IPS-18c (cell line): ENCODE data around the gene GRHL1.
"Not testable (repeated sequence)": the region's sequence is repeated elsewhere in the genome, so short reads cannot be mapped to it uniquely, and the experiment has no call there.

Experiments
- H3K4me3 ChIP-seq: 2 replicates; pipeline ENCODE4 v1.7.0; 2013; ENCODE audit warnings: low read depth, mild to moderate bottlenecking, low read length, moderate library complexity; ENCODE audit not compliant: insufficient read depth
- H3K9me3 ChIP-seq: one replicate; pipeline ENCODE4 v1.6.1; 2013; ENCODE audit warnings: mild to moderate bottlenecking, low read length, moderate library complexity; ENCODE audit not compliant: control insufficient read depth, insufficient read depth

GRHL1 gene, protein sequence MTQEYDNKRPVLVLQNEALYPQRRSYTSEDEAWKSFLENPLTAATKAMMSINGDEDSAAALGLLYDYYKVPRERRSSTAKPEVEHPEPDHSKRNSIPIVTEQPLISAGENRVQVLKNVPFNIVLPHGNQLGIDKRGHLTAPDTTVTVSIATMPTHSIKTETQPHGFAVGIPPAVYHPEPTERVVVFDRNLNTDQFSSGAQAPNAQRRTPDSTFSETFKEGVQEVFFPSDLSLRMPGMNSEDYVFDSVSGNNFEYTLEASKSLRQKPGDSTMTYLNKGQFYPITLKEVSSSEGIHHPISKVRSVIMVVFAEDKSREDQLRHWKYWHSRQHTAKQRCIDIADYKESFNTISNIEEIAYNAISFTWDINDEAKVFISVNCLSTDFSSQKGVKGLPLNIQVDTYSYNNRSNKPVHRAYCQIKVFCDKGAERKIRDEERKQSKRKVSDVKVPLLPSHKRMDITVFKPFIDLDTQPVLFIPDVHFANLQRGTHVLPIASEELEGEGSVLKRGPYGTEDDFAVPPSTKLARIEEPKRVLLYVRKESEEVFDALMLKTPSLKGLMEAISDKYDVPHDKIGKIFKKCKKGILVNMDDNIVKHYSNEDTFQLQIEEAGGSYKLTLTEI

DNA sequence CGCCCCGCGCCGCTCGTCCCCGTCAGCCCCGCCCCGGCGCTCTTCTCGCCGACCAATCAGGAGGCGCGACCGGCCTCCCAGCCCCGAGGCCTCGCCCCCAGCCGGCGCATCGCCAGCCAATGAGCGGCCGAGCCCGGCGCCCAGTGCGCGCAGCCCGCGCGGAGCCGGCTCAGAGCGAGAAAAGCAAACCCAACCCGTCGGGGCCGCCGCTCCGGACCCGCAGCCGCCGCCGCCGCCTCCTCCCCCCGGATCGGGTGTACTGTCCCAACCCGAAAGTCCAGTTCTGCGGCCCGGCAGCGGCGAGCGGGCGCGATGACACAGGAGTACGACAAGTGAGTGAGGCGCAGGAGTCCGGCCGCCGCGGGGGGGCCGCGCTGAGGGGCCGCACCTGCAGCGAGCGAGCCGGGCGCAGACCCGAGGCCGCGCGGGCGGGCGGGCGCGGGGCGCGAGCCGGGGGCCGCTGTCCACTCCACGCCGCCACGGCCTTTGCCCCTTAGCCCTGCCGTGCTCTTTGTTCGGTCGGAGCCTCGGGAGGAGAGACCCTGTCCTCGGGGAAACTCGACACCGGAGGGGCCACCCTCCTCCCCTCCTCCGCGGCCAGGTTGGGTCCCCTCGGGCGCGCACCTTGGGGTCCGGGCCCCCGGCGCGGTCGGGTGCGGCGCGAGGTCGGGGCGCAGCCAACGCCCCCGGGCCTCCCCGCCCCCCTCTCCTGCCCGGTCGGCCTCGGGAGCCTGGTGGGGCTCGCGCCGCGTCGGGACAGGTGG is at the start of gene GRHL1:
TSS of gene GRHL1 (plus strand) at position 172 of the 764 bp plus-strand sequence. CDS start at position 313, 141 bp downstream.
- Histone ChIP-seq H3K9me3 (peaks cover 2% of the 10 kb centered on the region), H3K4me3 (peak within 1 kb of the TSS; percentile 73)

DNA sequence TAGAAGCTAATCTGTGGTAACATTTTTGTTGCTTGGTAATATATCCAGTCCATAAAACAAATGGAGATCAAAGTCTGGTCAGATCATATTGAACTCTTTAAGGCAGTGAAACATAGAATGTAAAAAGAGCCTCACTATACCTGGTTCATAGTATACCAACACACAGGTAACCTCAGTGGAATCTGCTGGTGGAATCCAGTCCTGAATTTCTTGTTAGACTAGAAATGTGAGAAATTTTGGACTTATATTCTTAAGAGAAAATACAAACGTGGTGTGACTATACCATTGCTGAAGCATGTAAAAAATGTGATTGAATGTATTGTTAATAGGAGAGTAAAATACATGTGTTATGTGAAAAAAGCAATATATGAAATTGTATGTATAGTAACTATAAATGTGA is 46.1 kb upstream of the GRHL1 start:
- Histone ChIP-seq H3K9me3 (no peaks in the 10 kb centered on the region), H3K4me3 (no peak overlapping the region)

DNA sequence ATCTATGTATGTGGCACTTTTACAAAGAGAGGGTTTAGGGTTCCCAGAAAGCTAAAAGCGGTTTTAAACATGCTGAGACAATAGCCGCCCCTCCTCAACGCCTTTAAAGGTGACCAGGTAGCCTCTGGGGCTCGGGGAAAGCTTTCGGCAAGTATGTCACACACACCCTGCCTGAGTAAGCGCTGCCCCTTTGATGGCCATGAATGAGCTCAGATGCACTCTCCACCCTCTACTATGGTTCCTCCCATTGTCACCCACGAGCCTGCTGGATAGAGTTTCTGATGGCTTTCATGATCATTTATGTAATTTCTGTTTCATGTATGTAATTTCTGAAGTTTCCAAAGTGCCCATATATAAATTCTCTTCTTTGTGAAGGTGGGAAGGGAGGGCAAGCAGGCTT is 44.1 kb upstream of the GRHL1 start:
- Histone ChIP-seq H3K4me3 (no peak overlapping the region), H3K9me3 (no peaks in the 10 kb centered on the region)

DNA sequence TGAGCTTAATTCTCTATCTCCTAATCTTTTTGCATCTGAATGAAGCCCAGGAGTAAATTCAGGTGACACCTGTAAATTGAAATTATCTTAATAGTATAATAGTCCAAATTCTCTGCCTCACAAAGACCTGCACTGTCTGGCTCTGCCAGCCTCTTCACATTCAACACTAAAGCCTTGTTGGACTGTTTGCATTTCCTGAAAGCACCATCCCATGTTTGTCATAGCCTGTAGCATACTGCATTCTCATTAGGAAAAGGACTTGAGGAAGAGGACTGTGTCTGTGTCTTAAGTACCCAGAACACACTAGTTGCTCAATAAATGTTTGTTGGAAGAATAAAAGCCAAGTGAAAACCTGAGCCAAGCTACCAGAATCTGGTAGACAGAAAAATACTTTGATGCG is 42.9 kb upstream of the GRHL1 start:
- Histone ChIP-seq H3K9me3 (no peaks in the 10 kb centered on the region), H3K4me3 (no peak overlapping the region)

DNA sequence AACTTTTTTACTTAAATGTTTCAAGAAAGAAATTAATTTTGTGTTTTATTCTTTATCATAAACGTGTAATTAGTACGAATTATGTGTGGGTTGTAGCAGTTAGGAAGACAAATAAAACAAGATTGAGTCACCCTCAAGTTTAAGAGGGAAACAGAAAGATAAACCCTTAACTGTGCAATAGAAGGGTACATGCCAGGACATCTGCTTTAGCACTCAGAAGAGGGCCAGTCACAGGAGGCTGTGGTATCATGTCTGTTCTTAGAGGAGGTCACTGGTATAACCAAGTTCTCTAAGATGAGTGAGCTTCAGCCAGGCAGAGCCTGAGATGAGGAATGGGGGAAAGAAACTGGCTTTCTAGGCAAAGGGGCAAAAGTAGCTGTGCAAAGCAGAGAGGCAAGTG is 42.4 kb upstream of the GRHL1 start:
- no peaks in the 10 kb centered on the region for H3K9me3 ChIP-seq
- no peak overlapping the region for H3K4me3 ChIP-seq

DNA sequence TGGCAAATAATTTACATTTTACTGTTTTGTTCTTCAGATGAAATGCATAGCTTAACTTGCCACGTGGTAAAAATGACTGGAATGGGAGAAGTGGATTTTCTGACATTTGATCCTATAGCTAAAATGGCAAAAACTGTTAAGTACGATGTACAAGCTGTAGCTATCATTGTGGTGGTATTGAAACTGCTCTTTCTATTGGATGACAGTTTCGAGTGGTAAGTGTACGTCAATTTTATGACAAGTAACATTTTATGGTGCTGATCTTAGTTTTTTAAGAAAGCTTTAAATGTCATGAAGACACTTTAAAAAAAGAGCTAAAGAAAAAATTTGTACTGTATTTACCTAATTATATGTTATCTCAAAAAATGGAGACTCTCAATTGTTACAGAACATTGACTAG is 40.8 kb upstream of the GRHL1 start:
- no peaks in the 10 kb centered on the region for H3K9me3 ChIP-seq
- H3K4me3 ChIP-seq, result no peak overlapping the region

DNA sequence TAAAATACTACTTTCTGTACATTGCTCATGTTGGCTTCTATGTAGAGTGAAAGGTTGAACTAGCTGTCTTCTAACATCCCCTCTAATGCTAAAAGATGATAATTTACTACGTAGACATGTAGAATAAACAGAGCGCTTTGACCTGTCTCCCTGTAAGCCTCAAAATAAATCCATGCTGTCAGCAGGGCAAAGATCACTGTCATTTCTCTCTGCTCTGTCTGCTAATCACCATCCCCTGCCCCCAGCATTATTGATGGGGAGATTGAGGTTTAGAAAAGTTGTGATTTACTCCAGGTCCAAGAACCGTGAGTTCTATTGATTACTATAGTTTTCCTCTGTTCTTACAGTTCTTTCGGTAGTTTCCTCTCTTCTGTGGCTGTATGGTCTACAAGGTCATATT is 39.0 kb upstream of the GRHL1 start:
- Histone ChIP-seq H3K4me3 (no peak overlapping the region), H3K9me3 (no peaks in the 10 kb centered on the region)

DNA sequence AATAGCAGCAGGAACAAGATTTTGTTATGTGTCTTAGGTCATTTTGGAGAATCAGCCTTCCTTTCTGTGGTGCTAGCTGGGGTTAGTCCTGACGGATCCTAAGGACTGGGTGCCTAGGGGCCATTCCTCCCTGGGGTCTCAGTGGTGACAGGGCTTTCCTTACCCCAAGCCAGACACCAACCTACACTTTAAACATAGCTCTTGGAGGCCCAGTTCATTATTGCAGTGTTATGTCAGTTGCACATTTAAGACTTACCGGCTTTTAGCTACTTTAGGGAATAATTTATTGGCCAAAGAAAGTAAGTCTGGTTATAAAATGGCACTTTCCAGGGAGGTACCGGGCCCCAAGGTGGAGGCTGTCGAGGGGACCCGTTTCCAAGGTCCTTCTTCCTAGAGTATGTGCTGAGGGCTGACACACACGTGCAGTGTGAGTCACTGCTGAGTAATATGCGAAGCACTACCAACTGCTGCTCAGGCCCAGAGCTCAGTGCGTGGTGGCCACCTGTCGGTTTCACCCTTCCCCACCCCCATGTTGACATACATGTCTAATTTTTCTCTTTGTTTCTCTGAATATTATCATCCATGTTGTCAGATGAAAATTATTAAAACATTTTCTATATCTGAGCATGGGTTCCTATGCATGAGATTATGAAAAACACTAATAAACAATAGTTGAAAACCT is 37.0 kb upstream of the GRHL1 start:
- no peak overlapping the region for H3K4me3 ChIP-seq
- H3K9me3 ChIP-seq, result no peaks in the 10 kb centered on the region

DNA sequence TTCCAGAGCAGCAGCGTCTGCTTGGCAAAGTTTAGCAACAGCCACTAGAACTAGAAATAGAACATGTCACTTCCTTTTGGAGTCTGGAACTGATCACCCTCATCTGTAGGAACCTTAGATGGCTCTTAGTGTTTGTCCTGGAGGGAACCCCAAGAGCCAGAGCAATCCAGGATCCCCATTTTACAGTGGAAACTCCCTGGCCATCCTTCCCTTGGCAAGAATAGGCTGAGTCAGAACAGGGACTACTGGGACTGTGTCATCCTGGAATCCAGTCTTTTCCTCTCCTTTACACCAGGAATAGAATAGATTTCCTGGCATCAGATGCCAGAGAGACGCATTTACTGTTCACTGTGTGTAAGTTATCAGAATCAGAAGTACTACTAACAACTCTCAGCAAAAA is 33.2 kb upstream of the GRHL1 start:
- Histone ChIP-seq H3K9me3 (no peaks in the 10 kb centered on the region), H3K4me3 (no peak overlapping the region)

DNA sequence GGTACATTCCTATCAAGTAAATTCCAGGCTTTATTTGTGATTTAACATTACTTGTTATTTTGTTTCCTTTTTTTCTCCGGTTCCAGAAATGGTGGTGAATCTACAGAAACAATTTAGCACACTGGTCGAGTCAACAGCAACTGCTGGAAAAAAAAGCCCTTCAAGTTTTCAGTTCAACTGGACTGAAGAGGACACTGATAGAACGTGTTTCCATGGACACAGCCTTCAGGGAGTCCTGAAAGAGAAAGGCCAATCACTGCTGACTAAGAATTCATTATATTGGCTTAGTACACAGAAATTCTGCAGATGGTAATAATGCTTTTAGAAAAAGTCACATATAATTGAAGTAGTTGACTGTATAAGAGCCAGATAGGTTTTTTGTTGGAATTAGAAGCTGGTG is 32.0 kb upstream of the GRHL1 start:
- Histone ChIP-seq H3K9me3 (no peaks in the 10 kb centered on the region), H3K4me3 (no peak overlapping the region)

DNA sequence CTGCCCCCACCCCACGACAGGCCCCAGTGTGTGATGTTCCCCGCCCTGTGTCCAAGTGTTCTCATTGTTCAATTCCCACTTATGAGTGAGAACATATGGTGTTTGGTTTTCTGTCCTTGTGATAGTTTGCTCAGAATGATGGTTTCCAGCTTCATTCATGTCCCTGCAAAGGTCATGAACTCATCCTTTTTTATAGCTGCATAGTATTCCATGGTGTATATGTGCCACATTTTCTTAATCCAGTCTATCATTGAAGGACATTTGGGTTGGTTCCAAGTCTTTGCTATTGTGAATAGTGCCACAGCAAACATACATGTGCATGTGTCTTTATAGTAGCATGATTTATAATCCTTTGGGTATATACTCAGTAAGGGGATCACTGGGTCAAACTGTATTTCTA is 24.5 kb upstream of the GRHL1 start:
- not testable (repeated sequence) for H3K9me3 ChIP-seq

DNA sequence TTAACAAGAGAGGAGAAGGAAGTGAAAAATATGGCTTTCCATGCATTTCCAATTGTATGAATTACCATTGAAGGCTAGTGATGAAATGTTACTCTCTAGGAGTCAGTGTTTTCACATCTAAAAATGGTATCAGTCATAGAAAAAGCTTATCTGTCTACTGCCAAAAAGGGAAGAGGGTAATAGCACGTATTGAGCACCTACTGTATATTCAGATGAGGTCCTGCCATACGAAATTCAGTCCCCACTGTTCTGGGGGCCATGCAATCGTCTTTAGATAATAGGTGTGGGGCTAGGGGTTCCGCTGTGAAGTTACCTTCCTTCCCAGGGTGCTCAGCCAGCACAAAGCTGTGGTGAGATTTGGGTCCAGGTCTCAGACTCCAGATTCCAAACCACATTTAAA is 14.2 kb upstream of the GRHL1 start:
- Histone ChIP-seq H3K4me3 (no peak overlapping the region), H3K9me3 (no peaks in the 10 kb centered on the region)

More for the DNA sequence above, 24.5 kb upstream of the GRHL1 start:
- H3K4me3 ChIP-seq, result not testable (repeated sequence)

DNA sequence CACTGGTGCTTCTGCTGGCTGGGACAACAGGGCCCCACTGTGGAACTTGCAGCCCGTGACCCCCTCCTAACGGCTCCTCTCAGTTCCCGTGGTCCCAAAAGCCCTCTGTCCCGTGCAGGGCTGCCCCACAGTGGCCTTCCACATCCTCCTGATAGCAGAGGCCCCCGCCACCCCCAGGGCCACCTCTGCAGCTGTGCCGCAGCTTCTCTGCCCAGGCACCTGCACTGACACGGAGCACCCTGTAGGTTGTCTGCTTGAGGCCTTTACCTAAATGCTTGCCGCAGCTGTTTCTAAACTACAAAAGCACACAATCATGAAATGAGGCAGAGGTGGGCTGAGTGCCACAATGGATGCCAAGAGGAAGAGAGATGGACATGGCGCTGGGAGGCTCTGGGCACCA is 13.5 kb upstream of the GRHL1 start:
- Histone ChIP-seq H3K4me3 (no peak overlapping the region), H3K9me3 (no peaks in the 10 kb centered on the region)

DNA sequence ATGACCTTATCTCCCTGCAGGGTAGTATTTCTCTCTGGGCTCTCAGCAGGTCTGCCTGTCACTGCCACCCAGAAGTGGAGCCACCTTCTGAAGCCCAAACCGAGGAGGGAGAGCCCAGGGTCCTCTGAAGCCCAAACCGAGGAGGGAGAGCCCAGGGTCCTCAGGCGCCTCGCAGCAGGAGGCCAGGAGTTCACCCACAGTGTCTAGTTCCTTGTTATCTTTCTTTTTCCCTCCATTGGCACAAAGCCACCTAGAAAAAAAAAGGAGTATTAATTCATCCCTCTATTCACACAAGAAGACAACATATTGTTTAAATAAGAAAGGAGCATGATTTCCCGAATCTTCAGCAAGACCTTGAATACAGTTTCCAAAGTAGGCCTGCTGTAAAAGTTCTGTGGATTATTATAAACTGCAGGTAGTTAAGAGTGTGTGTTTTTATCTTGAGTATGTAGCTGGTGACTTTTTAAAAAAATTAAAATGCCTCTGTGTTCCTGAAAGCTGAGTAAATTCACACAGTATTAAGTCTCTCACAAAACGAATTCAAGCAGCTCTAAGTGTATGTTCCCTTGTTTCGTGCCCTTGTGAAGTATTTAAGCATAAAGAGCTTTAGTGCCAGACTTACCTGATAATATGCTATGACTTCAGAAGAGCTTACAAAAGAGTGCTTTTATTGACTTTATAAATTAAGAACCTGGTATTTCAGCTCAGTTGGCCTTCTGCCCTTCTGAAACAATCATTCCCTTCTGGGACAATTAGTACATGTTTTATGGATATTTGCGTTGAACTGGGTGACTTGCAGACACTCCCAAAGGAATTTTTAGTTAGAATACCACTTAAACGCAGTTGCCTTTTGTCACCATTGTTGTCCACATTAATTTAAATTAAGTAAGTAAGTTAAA is 11.7 kb upstream of the GRHL1 start:
- H3K4me3 ChIP-seq, result no peak overlapping the region

DNA sequence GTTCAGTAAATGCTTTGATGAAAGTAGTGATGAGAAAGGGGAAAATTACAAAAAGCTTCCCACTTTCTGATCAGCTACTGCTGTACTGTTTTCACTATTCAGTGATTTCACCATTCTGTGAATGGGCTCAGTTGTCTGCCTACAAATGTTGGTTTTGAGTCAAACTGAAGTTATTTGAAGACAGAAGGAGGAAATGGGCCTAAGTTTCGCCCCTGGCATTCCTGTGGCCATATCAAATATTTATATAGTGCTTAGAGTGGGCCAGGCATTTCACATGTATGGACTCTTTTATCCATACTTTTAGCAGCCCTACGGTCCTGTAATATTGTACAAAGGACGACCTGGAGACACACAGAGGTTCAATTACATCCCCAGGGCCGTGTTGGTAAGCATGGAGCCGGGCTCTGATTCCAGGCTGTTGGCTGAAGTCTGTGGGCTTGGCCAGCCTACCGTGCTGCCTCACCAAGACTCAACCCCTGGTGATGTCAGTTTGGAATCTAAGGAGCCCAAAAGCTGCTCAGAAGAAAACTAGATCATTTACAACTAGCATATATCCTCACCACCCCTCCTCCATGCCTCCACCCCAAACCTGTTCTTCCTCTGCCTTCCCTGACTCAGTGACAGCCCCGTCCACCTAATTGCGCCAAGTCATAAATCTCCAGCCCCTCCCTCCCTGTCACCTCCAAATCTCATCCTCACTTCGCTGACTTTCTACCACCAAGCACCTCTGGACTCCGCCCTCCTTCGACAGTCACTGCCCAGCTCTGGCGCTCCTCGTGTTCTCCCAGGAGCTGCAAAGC is 10.1 kb upstream of the GRHL1 start:
- H3K4me3 ChIP-seq, result no peak overlapping the region
- H3K9me3 ChIP-seq, result no peaks in the 10 kb centered on the region

More for the DNA sequence above, 11.7 kb upstream of the GRHL1 start:
- no peaks in the 10 kb centered on the region for H3K9me3 ChIP-seq

DNA sequence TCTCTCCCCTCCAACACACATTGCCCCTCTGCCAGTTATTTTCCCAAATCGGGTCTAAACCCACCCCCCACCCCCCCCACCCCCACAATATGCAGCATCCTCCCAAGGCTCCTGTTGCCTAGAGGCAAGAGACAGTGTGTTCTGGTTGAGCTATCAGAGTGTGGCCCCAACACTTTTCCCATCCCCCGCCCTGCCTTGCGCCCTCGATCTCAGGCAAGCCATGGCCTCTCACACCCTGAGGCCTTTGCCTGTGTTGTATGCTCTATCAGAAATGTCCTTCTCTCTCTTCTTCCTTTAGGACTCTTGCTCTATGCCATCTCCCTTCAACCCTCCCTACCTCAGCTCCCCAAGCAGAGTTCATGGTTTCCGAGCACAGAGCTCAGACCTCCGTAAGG is 9.5 kb upstream of the GRHL1 start:
- Histone ChIP-seq H3K9me3 (no peaks in the 10 kb centered on the region), H3K4me3 (no peak overlapping the region)
